HCT116 (cell line): Measurements from ENCODE around the gene JOSD1. TPM values are rescaled to one million over a fixed set of nuclear protein-coding genes. Genes with fewer than 3 reads are reported as not detected.

ENCODE experiments used
- ATAC-seq: fragments of 200-7000 bp; cut with Tn5 transposase; 2 replicates; pipeline ENCODE4 v1.9.1; 2020; ENCODE audit warnings: mild to moderate bottlenecking, moderate library complexity
- BruUV-seq: library from RNA; stranded (reverse); fragments of 400-500 nt; replicated peaks from 2 replicates; lab custom pipeline; 2021; lab: Mats Ljungman, UMichigan
- CTCF ChIA-PET: fragments of 300-600 bp; sonication (Branson Sonifier 250); formaldehyde crosslinking; loops from one replicate; lab custom pipeline; 2021; ENCODE audit warnings: antibody characterized with exemption; lab: Charles Lee
- POLR2A ChIA-PET: fragments of 300-600, 350-600 bp; sonication (Branson Sonifier 250); formaldehyde crosslinking; loops from one replicate; lab custom pipeline; 2021; ENCODE audit warnings: antibody characterized with exemption; lab: Charles Lee
- RAD21 ChIA-PET, 2 experiments: fragments of 300-600 bp; sonication (Branson Sonifier 250); formaldehyde crosslinking; loops; one replicate each; lab custom pipeline; 2023; ENCODE audit warnings: low total read pairs in 2 of 2; ENCODE audit not compliant: uncharacterized antibody in 2 of 2, unreplicated experiment in 2 of 2, low non-redundant PET in 1 of 2; lab: Charles Lee
- DNase-seq: peaks from one replicate; pipeline ENCODE4 v3.0.0-alpha.2; 2010; ENCODE audit warnings: low read depth, low spot score
- H2AFZ ChIP-seq: fragments of 200-600 bp; shearing (Covaris generic), sonication (generic); 2 replicates; pipeline ENCODE4 v1.6.1; 2017; ENCODE audit warnings: low read depth, mixed run types, mixed read lengths, antibody characterized with exemption, low read length; ENCODE audit not compliant: poor library complexity, severe bottlenecking
- H3K27ac ChIP-seq: 2 replicates; pipeline ENCODE4 v1.5.1; 2012; ENCODE audit warnings: low read depth, low read length
- H3K27me3 ChIP-seq: fragments of 200-600 bp; sonication (generic); 2 replicates; pipeline ENCODE4 v1.6.1; 2016; ENCODE audit warnings: mixed run types, low read length, mixed read lengths; ENCODE audit not compliant: insufficient read depth
- H3K36me3 ChIP-seq, 2 experiments: fragments of 200-500 bp in 1 of 2; fragments of 200-600 bp in 1 of 2; sonication (Bioruptor generic) in 1 of 2; sonication (generic) in 1 of 2; 2 replicates each; pipeline versions ENCODE4 v1.5.1 to v1.6.1; 2014 to 2016; ENCODE audit warnings: low read length in 2 of 2, inconsistent platforms in 1 of 2, mixed read lengths in 1 of 2, mixed run types in 1 of 2; ENCODE audit not compliant: insufficient read depth in 2 of 2, control insufficient read depth in 1 of 2
- H3K4me1 ChIP-seq, 2 experiments: fragments of 200-600 bp in 1 of 2; sonication (generic) in 1 of 2; 2 replicates each; pipeline versions ENCODE4 v1.5.1 to v1.6.1; 2012 to 2017; ENCODE audit warnings: low read length in 2 of 2, inconsistent platforms in 1 of 2, mild to moderate bottlenecking in 1 of 2, mixed read lengths in 1 of 2, mixed run types in 1 of 2, moderate library complexity in 1 of 2; ENCODE audit not compliant: insufficient read depth in 2 of 2, control insufficient read depth in 1 of 2
- H3K4me2 ChIP-seq: fragments of 200-600 bp; sonication (generic); 2 replicates; pipeline ENCODE4 v1.6.1; 2017; ENCODE audit warnings: mixed run types, low read length, mixed read lengths
- H3K4me3 ChIP-seq, 2 experiments: fragments of 200-600 bp in 1 of 2; sonication (generic) in 1 of 2; replicated peaks in 1 of 2; 2 replicates each; pipeline ENCODE4 v1.5.1; 2011 to 2016; ENCODE audit warnings: low read length in 2 of 2, control low read depth in 1 of 2, low read depth in 1 of 2, mild to moderate bottlenecking in 1 of 2, mixed read lengths in 1 of 2, mixed run types in 1 of 2
- H3K79me2 ChIP-seq: fragments of 200-600 bp; sonication (generic); 2 replicates; pipeline ENCODE4 v1.6.1; 2017; ENCODE audit warnings: mild to moderate bottlenecking, mixed run types, low read length, moderate library complexity, mixed read lengths; ENCODE audit not compliant: insufficient read depth
- H3K9ac ChIP-seq: fragments of 200-600 bp; sonication (generic); 2 replicates; pipeline ENCODE4 v1.6.1; 2016; ENCODE audit warnings: low read length, mixed read lengths
- H3K9me2 ChIP-seq: fragments of 200-600 bp; sonication (generic), shearing (Covaris generic); 2 replicates; pipeline ENCODE4 v1.6.1; 2017; ENCODE audit warnings: mixed run types, mild to moderate bottlenecking, moderate library complexity; ENCODE audit not compliant: insufficient read depth
- H3K9me3 ChIP-seq, 2 experiments: fragments of 200-500 bp in 1 of 2; fragments of 200-600 bp in 1 of 2; sonication (Bioruptor generic) in 1 of 2; sonication (generic) in 1 of 2; 2 replicates each; pipeline ENCODE4 v1.6.1; 2014 to 2017; ENCODE audit warnings: low read length in 2 of 2, mixed read lengths in 2 of 2, inconsistent platforms in 1 of 2, low read depth in 1 of 2, mild to moderate bottlenecking in 1 of 2, mixed run types in 1 of 2, moderate library complexity in 1 of 2; ENCODE audit not compliant: control insufficient read depth in 1 of 2, insufficient read depth in 1 of 2
- H4K20me1 ChIP-seq: fragments of 200-600 bp; sonication (generic), shearing (Covaris generic); 2 replicates; pipeline ENCODE4 v1.6.1; 2017; ENCODE audit warnings: mixed run types, mild to moderate bottlenecking, moderate library complexity; ENCODE audit not compliant: insufficient read depth
- ATF3 ChIP-seq: IDR thresholded peaks from 2 replicates; pipeline ENCODE4 v1.6.1; 2012
- CEBPB ChIP-seq: IDR thresholded peaks from 2 replicates; pipeline ENCODE4 v1.6.1; 2012; ENCODE audit warnings: low read depth
- CTCF ChIP-seq, 3 experiments: fragments of 200-600 bp in 1 of 3; sonication (generic) in 1 of 3; IDR thresholded peaks in 2 of 3; conservative IDR thresholded peaks in 1 of 3; 2 replicates each; pipeline ENCODE4 v1.5.1; 2012 to 2017; ENCODE audit warnings: low read depth in 2 of 3, low read length in 2 of 3, antibody characterized with exemption in 1 of 3, borderline replicate concordance in 1 of 3, control low read depth in 1 of 3, mild to moderate bottlenecking in 1 of 3, mixed read lengths in 1 of 3, mixed run types in 1 of 3, moderate library complexity in 1 of 3; ENCODE audit not compliant: insufficient read depth in 1 of 3
- EGR1 ChIP-seq: IDR thresholded peaks from 2 replicates; pipeline ENCODE4 v1.6.1; 2012; ENCODE audit warnings: low read depth
- ELF1 ChIP-seq: IDR thresholded peaks from 2 replicates; pipeline ENCODE4 v1.6.1; 2012; ENCODE audit warnings: low read depth, borderline replicate concordance
- EZH2 ChIP-seq: fragments of 200-600 bp; sonication (generic); IDR thresholded peaks from 2 replicates; pipeline ENCODE4 v1.6.1; 2017; ENCODE audit warnings: antibody characterized with exemption, mixed run types
- EZH2phosphoT487 ChIP-seq: fragments of 200-600 bp; IDR thresholded peaks from 2 replicates; pipeline ENCODE4 v1.6.1; 2018; ENCODE audit warnings: antibody characterized with exemption, borderline replicate concordance
- FOSL1 ChIP-seq: IDR thresholded peaks from 2 replicates; pipeline ENCODE4 v1.6.1; 2012; ENCODE audit warnings: low read depth
- JUND ChIP-seq: IDR thresholded peaks from 2 replicates; pipeline ENCODE4 v1.6.1; 2012
- MAX ChIP-seq: IDR thresholded peaks from 2 replicates; pipeline ENCODE4 v1.6.1; 2012
- POLR2A ChIP-seq: IDR thresholded peaks from 2 replicates; pipeline ENCODE4 v1.7.0; 2011; ENCODE audit warnings: borderline replicate concordance; ENCODE audit not compliant: insufficient read depth, insufficient read length; ENCODE audit errors: extremely low read depth
- POLR2AphosphoS5 ChIP-seq: IDR thresholded peaks from 2 replicates; pipeline ENCODE4 v1.6.1; 2011; ENCODE audit warnings: mild to moderate bottlenecking, low read depth, low read length, moderate library complexity
- REST ChIP-seq: IDR thresholded peaks from 2 replicates; pipeline ENCODE4 v1.6.1; 2012; ENCODE audit warnings: low read depth
- TCF7L2 ChIP-seq: IDR thresholded peaks from 2 replicates; pipeline ENCODE4 v1.7.0; 2011; ENCODE audit warnings: borderline replicate concordance, inconsistent platforms; ENCODE audit not compliant: insufficient read depth, insufficient read length; ENCODE audit errors: extremely low read depth
- ZFX ChIP-seq: fragments of 450-650 bp; IDR thresholded peaks from 2 replicates; pipeline ENCODE4 v1.6.1; 2017
- intact Hi-C: fragments of 100-400 bp; cut with micrococcal nuclease; formaldehyde crosslinking; loops from 2 replicates; pipeline ENCODE4 v1.10.0; 2022
- total RNA-seq: library from RNA; stranded (reverse); gene quantifications from one replicate; pipeline ENCODE4 v1.2.1, GENCODE V29; 2021; ENCODE audit not compliant: unreplicated experiment

Gene JOSD1
- total RNA-seq, 1 experiment from 2014 or later = 67.3 TPM

- H3K9me3 ChIP-seq = no peaks in the 10 kb centered on the region
- intact Hi-C loops = no loop called here
- H3K27me3 ChIP-seq = no peaks in the 10 kb centered on the region
- TF ChIP-seq ELF1 (no peak), ZFX (no peak), TCF7L2 (no peak), JUND (no peak), EZH2 (no peak), MAX (no peak), ATF3 (no peak), EGR1 (no peak), POLR2AphosphoS5 (no peak)
- ChIA-PET CTCF (no interaction called here), POLR2A (no interaction called here), RAD21 (no interaction called here)
- H3K27ac ChIP-seq = no peak overlapping the region
- no peak overlapping the region for H2AFZ ChIP-seq
- no peak overlapping the region for H3K4me2 ChIP-seq
- no peaks in the 10 kb centered on the region for H3K79me2 ChIP-seq
- no peaks in the 10 kb centered on the region for H4K20me1 ChIP-seq
- H3K9me2 ChIP-seq = no peaks in the 10 kb centered on the region
- no TSS peak for BruUV-seq
- no peak overlapping the region for H3K9ac ChIP-seq
- ATAC-seq = no peak
- H3K4me3 ChIP-seq = no peak overlapping the region
- peaks cover 24 to 48% of the 10 kb centered on the region in 2 experiments for H3K36me3 ChIP-seq
- peaks cover 8 to 16% of the 10 kb centered on the region in 2 experiments for H3K4me1 ChIP-seq
- no peak for DNase-seq
These were observed 45.1 kb upstream of the JOSD1 start for GRCh38 chr22:38745676-38746460.

- intact Hi-C loops = no loop called here
- ChIA-PET CTCF (no interaction called here), RAD21 (no interaction called here), POLR2A (no interaction called here)
- Histone ChIP-seq H2AFZ (no peak overlapping the region), H3K4me2 (0 out of 2 replicates have a peak overlapping the region, but pooled peaks have one; percentile 21), H3K4me3 (no peak overlapping the region), H3K9me2 (no peaks in the 10 kb centered on the region), H3K4me1 (peaks cover 8 to 16% of the 10 kb centered on the region in 2 experiments), H3K27me3 (no peaks in the 10 kb centered on the region), H4K20me1 (no peaks in the 10 kb centered on the region), H3K27ac (peak overlapping the region; percentile 51; the same call in 1 of the 2 replicates), H3K9ac (no peak overlapping the region), H3K36me3 (peaks cover 30 to 45% of the 10 kb centered on the region in 2 experiments), H3K79me2 (no peaks in the 10 kb centered on the region), H3K9me3 (no peaks in the 10 kb centered on the region)
- ATAC-seq (no peak), DNase-seq (no peak)
- no TSS peak for BruUV-seq
- TF ChIP-seq ELF1 = no peak
- TF ChIP-seq EZH2phosphoT487 = no peak
- TF ChIP-seq POLR2A = no peak
- TF ChIP-seq REST = no peak
- TF ChIP-seq FOSL1 = no peak
- no peak for TF ChIP-seq CTCF (IDR thresholded peaks at IDR 0.05 in 2 of 3, conservative IDR thresholded peaks at IDR 0.05 in 1 of 3; ENCODE audit: borderline replicate concordance in 1 of 3, insufficient read depth in 1 of 3, low read depth in 2 of 3, low read length in 2 of 3)
- no peak for TF ChIP-seq CEBPB
- no peak for TF ChIP-seq EGR1
These were observed 44.2 kb upstream of the JOSD1 start for GRCh38 chr22:38744981-38745380.
